GM15510 (cell line): ENCODE data around the gene CHRND.

Experiments used
- POLR2A ChIP-seq: IDR thresholded peaks from 3 replicates; pipeline ENCODE4 v1.6.1; 2011; ENCODE audit warnings: borderline replicate concordance; ENCODE audit not compliant: insufficient read length; ENCODE audit errors: extremely low read depth

The CHRND gene

GRCh38 chr2:232550354-232551249 lies 24.6 kb downstream of the CHRND start, which contains the start of the genes EIF4E2 and TIGD1:
TSS of gene EIF4E2 (plus strand) at chr2:232550689. CDS start at chr2:232550725, 36 bp downstream.
TSS of gene TIGD1 (minus strand) at chr2:232550557. CDS start at chr2:232549882, 675 bp downstream.
- peak; percentile 94 for TF ChIP-seq POLR2A

DNA sequence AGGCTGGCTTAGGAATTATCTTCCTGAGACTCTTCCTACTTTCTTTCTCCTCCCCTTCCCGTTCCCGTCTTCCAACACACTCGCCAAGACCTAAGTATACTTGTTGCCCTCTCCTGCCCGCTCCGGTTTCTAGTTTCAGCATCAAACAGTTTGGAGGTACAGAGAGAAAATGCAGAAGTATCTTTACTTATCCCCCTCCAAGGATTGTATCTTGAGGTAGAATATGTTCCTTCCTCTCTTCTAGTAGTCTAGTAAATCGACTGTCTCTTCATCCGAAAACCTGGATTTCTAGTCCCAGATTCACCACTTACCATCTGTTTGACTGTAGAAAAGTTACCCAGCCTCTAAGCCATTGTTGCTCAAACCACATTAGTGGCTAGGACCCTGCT lies 25.3 kb downstream of the CHRND start:
- TF ChIP-seq POLR2A: no peak

GRCh38 chr2:232551776-232552175 lies 25.8 kb downstream of the CHRND start:
- no peak for TF ChIP-seq POLR2A

DNA sequence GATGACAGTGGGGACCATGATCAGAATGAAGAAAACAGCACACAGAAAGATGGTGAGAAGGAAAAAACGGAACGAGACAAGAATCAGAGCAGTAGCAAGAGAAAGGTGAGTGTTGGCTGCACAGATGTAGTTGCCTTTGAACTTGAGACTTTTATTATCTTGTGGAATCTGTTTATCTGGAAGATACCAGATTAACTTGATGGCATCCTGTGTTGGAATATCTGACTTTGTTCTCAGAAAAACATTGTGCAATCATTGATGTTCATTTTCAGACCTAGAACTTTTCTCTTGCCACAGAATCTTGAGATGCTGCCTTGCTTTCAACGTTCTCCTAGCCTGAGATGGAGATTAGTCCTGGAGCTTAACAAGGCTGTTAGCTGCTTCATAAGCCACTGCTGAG lies 30.5 kb downstream of the CHRND start:
- TF ChIP-seq POLR2A: no peak

- no peak for TF ChIP-seq POLR2A
Measured at GRCh38 chr2:232562515-232563151, 36.7 kb downstream of the CHRND start.

DNA sequence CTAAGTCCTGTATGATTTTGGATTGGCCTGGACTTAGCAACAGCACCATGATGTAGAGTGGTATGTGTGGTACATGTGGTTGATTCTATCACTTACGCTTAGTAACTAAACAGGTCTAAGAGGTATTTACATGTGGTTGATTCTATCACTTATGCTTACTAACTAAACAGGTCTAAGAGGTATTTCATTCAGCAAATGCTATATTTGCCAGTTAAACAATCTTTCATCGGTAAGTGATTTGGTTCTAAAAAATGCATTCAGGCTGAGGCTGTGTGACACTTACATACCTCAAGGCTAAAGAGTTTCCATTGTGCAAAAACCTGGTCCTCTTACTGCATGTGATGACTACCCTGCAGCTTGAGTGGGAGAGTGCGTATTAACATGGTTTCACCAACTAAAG lies 37.6 kb downstream of the CHRND start:
- TF ChIP-seq POLR2A: no peak

DNA sequence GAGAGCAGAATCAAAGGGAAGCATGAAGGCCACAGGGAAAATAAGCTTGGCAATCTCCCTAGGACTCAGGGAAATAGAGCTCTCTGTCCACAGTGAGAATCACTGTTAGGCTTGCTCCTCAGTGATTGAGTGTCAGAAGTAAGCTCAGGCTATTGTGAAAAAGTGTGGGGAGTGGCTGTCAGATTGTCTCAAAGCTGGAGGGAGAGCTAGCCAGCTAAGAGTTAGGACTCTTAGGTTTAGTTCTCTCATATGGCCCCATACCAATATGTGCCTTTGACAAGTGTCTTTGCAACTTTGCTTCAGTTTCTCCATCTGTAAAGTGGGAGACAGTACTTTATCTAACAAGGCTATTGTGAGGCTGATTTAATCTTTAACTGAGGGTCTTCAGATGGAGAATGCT lies 41.8 kb downstream of the CHRND start:
- TF ChIP-seq POLR2A: no peak

DNA sequence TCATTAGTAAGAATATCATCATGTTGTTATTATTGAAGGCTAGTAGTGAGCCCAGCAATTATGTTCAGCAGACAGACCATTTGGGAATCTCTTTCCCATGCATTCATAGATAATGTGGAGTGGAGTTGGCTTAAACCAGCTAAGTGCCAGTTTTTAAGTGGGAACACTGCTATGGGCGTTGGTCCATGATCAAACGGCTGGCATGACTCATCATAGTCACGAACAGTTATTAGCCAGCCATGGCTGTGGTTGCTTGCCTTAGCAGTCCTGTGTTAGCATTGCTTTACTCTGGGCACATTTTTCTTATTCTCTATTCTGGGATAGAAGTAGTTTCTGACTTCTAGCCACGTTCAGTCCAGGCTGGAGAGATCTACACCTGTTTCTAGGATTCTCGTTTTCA lies 42.2 kb downstream of the CHRND start:
- TF ChIP-seq POLR2A: no peak

DNA sequence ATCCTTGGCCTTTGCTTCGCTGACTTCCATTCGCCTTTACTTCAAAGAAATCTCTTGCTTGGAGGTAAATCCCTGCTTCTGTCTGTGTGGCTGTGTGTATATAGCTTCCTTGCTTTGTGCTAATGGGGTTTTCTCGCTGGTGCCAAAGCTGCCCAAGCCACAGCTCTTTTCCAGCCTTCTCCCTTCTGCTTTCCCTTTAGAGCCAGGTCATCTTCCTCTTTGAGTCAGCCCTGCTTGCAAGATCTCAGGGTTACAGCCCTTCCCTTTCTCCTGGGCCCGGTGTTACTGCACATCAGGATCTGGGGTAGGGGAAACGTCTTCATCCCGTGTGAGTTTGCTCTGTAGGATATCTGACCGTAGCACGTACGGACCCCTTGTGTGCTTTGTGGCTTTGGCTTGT lies 43.6 kb downstream of the CHRND start:
- TF ChIP-seq POLR2A: no peak

- TF ChIP-seq POLR2A: no peak
Measured at GRCh38 chr2:232571026-232571474, 45.1 kb downstream of the CHRND start.

GRCh38 chr2:232573042-232573441 lies 47.1 kb downstream of the CHRND start:
- TF ChIP-seq POLR2A: no peak

- TF ChIP-seq POLR2A: no peak
Measured at GRCh38 chr2:232573771-232574435, 47.9 kb downstream of the CHRND start.

- TF ChIP-seq POLR2A: no peak
Measured at GRCh38 chr2:232574674-232575403, 48.9 kb downstream of the CHRND start.

GRCh38 chr2:232575404-232575746 lies 49.4 kb downstream of the CHRND start:
- no peak for TF ChIP-seq POLR2A

- no peak for TF ChIP-seq POLR2A
Measured at GRCh38 chr2:232576995-232577394, 51.0 kb downstream of the CHRND start.
